ENCODE measurements around the gene NRG2.

The NRG2 gene

DNA sequence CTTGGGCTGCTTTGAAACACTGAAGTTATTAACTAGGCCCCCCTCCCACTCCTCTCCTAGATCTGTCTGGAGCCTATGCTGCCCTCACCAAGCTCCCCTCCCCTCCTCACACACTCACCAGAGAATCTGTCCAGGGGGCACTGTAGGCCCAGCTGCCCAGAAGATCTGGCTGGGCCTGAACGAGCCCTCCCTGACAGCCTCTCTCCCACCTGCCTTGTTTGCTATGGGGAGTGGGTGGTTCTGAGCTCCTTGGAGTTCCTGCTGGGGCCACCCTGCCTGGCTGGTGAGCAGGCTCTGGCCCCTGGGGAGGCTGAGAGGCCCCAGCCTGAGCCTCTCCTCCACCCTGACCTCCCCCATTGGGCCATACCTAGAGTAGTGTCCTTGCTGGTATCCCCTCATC is 172.4 kb downstream of the NRG2 start:
- DNase-seq (ENCODE audit: low read depth), result no peak
- H3K4me3 ChIP-seq (ENCODE audit: low read depth, low read length), result no peak overlapping the region
- TF ChIP-seq, protein P1, sequence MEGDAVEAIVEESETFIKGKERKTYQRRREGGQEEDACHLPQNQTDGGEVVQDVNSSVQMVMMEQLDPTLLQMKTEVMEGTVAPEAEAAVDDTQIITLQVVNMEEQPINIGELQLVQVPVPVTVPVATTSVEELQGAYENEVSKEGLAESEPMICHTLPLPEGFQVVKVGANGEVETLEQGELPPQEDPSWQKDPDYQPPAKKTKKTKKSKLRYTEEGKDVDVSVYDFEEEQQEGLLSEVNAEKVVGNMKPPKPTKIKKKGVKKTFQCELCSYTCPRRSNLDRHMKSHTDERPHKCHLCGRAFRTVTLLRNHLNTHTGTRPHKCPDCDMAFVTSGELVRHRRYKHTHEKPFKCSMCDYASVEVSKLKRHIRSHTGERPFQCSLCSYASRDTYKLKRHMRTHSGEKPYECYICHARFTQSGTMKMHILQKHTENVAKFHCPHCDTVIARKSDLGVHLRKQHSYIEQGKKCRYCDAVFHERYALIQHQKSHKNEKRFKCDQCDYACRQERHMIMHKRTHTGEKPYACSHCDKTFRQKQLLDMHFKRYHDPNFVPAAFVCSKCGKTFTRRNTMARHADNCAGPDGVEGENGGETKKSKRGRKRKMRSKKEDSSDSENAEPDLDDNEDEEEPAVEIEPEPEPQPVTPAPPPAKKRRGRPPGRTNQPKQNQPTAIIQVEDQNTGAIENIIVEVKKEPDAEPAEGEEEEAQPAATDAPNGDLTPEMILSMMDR (IDR thresholded peaks at IDR 0.05; ENCODE audit: insufficient read depth, low read depth, low read length, missing control alignments), result no peak

DNA sequence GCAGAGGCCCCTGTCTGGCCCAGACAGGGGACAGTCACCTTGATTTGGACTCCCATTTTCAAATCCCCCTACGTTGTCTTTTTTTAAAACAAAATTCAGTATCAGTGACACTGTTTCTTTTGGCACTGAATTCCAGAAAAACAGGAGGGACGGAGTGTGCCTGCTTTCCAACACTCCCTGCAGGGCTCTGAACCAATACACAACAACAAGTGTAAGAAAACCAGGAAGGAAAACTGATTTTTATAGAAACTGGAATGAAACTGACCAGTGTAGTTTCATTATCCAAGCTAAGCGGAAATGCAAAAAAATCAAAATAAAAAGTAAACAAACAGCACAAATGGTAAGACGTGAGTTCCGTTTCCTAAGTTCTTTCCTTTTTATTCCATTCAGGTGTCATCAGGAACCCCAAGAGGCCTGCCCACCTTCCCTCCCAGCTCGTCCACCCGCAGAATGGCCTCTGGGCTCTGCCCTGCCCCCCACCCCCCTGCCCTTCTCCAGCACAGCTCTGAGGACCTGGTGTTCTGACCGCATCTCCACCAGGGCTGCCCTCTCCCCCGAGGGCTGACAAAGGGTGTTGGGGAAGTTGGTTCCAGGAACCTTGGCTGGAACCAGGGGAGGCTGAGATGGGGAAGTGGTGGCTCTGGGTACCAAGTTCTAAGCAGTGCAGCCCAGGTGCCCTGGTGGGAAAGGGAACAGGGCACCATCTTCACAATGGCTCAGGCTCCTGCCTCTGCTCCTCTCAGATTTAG is 173.9 kb downstream of the NRG2 start:
- no peak for DNase-seq (ENCODE audit: low read depth)
- H3K4me3 ChIP-seq (ENCODE audit: low read depth, low read length), result no peak overlapping the region
- TF ChIP-seq, protein P1 (IDR thresholded peaks at IDR 0.05; ENCODE audit: insufficient read depth, low read depth, low read length, missing control alignments), result no peak

DNA sequence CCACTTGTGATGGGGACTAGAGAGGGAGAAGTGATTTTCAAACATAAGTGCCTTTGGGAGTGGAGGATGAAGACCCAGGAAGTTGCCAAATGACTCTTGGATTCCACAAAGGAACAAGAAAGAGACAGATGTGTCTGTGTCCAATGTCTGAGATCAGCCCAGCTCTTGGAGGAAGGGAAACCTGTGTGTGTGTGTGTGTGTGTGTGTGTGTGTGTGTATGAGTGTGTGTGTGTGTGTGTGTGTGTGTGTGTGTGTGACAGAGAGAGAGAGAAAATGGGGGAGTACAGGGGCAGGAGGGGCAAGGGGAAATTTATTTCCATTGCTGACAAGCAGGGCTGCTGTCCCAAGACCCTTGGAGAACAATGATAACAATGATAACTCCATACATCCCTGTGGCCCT is 175.5 kb downstream of the NRG2 start:
- TF ChIP-seq, protein P1 (IDR thresholded peaks at IDR 0.05; ENCODE audit: insufficient read depth, low read depth, low read length, missing control alignments), result no peak
- H3K4me3 ChIP-seq (ENCODE audit: low read depth, low read length), result no peak overlapping the region
- DNase-seq (ENCODE audit: low read depth), result no peak

DNA sequence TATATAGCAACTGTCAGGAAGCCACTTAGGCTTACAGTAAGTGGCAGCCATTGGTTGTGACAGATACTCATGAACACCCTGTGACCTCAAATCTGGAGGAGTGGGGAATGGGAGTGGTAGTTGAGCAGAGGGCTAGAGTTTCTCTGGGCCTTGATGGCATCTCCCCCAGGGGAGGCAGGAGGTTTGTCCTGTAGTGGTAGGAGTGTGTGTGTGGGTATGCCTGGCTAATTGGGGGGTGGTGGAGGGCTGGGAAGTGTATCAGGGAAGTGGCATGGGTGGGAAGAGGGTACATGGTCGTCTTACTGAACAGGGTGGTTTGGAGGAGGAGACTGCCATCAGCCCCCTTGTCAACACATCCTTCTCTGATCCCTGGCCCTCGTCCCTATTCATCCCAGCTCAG is 176.0 kb downstream of the NRG2 start:
- TF ChIP-seq, protein P1 (IDR thresholded peaks at IDR 0.05; ENCODE audit: insufficient read depth, low read depth, low read length, missing control alignments), result no peak
- no peak overlapping the region for H3K4me3 ChIP-seq (ENCODE audit: low read depth, low read length)
- no peak for DNase-seq (ENCODE audit: low read depth)

DNA sequence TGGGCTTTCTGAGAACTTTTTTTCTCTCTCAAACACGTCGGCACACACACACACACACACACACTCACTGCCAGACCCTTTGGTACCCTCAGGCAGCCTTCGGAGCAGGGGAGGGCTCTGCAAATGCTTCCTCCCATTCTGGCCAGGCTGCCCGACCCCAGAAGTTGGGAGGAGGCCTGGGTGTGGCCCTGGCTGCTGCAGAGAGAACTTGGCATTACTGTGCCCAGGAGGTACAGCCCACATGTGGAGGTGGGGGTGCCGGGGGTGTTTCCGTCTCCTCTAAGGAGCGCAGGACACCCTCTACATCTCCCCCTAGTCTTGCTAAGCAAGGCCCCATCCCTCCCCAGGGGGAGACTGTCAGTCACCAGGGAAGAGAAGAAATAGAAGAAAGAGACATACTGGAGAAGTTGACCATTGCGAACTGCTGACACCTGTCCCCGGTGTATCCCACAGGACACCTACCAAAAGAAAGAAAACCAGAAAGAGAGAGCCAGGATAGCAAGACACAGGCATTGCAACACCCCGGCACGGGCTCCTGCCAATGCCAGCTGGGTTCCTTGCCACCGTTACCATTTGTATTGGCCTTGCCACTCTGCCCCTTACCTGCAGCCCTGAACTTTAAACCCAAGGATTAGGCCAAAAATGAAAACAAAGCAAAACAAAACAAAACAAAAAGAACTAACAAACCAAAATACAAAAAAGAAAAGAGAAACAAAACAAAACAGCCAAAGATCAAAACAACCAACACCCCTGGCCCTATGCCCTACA is 178.2 kb downstream of the NRG2 start:
- DNase-seq (ENCODE audit: low read depth), result no peak
- no peak overlapping the region for H3K4me3 ChIP-seq (ENCODE audit: low read depth, low read length)
- TF ChIP-seq, protein P1 (IDR thresholded peaks at IDR 0.05; ENCODE audit: insufficient read depth, low read depth, low read length, missing control alignments), result no peak

DNA sequence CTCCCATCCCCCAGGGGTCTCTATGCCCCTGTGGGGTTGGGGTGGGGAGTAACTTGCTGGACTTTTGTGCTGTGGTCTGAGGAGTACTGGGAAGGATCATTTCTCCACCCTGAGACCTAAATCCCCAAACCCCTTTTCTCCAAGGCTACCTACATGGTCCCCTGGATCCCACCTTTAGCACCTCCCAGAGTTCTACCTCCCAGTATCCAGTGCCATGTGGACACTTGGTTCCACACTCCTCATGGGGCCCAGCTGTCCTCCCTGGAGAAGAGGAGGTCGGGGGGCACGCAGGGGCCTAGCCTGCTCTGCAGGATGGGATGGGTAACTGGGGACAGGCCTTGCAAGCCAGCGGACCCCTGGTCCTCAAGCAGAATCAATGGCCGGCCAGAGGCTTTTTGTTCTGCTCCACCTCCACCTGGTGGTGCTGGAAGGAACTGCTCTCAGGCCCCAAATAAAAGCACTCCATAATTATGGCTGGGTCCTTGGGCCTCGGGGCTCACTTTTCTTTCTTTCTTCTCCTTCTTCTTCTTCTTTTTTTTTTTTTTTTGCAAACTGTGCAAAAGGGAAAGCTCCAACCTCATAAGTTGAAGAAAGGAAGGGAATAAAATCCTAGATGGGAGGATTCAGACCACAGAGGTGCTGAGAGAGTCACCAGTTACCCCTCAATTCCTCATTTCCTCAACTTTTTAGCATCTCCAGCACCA is 179.1 kb downstream of the NRG2 start:
- TF ChIP-seq, protein P1 (IDR thresholded peaks at IDR 0.05; ENCODE audit: insufficient read depth, low read depth, low read length, missing control alignments), result peak; percentile 81
- DNase-seq (ENCODE audit: low read depth), result peak; percentile 72

More for the DNA sequence above, 179.1 kb downstream of the NRG2 start:
- H3K4me3 ChIP-seq (ENCODE audit: low read depth, low read length), result no peak overlapping the region

Measured in GM12865 (cell line).